ENCODE measurements around the gene MAB21L3. TPM values are rescaled to one million over a fixed set of nuclear protein-coding genes. Genes with fewer than 3 reads are reported as not detected.

The MAB21L3 gene
- total RNA-seq, 1 donor from 2014 or later, result 0.34 TPM

DNA sequence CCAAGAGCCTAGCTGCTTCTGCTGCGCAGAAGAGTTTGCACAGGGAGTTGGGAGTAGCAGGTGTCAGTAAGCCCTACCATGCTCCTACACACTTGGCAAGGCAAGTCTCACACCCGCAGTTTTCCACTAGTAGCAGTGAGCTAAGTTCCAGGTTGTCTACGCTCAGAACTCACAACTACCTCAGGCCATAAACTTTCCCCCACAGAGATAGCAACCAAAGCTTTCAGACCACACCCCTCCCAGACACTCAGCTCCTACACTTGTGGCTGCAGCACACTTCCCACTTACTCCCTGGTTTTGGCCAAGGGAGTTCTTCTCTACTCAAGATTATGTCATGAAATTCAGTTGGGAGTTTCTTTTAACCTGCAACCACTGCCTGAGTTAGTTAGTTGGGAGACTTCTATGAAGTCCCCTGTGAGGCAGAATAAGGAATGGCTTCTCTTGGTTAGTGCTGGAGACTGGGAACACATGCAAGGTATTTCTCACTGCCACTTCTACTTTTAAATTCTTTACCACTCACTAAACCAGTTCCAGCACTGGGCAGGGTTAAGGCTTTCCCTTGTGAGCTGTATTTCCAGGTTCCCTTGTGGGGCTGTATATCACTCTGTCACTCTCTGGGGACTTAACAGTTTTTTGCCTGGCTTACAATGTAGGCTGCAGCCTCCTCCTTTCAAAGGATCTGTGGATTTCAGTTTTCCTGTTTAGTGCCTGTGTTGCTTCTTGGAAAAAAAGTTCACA lies 18.3 kb upstream of the MAB21L3 start:
- Histone ChIP-seq H3K4me3 (ENCODE audit: insufficient read depth, low read depth, low read length) (no peak overlapping the region), H2AFZ (ENCODE audit: low read depth, low read length) (no peak overlapping the region), H3K79me2 (ENCODE audit: insufficient read depth, low read length) (no peaks in the 10 kb centered on the region), H3K4me2 (ENCODE audit: low read length) (no peak overlapping the region), H3K27ac (ENCODE audit: low read depth, low read length) (no peak overlapping the region), H3K9ac (ENCODE audit: low read length) (no peak overlapping the region), H4K20me1 (ENCODE audit: insufficient read depth, low read length) (no peaks in the 10 kb centered on the region), H3K4me1 (ENCODE audit: insufficient read depth, low read length) (no peaks in the 10 kb centered on the region), H3K9me3 (ENCODE audit: insufficient read depth, low read depth, low read length) (no peaks in the 10 kb centered on the region), H3K27me3 (ENCODE audit: insufficient read depth, low read length) (no peaks in the 10 kb centered on the region), H3K36me3 (ENCODE audit: insufficient read depth, low read length) (no peaks in the 10 kb centered on the region)
- Mint-ChIP-seq H3K27ac (ENCODE audit: unreplicated experiment) (no peak overlapping the region), H3K4me1 (ENCODE audit: low read depth, unreplicated experiment) (no peaks in the 10 kb centered on the region), H3K9me3 (ENCODE audit: unreplicated experiment) (peaks cover 10% of the 10 kb centered on the region), H3K36me3 (ENCODE audit: low read depth, unreplicated experiment) (peaks cover 24% of the 10 kb centered on the region), H3K4me3 (ENCODE audit: unreplicated experiment) (no peak overlapping the region), H3K27me3 (ENCODE audit: low read depth, unreplicated experiment) (no peaks in the 10 kb centered on the region)
- FAIRE-seq (no peak), DNase-seq (ENCODE audit: low read depth) (no peak)
- TF ChIP-seq EZH2 (IDR thresholded peaks at IDR 0.05; ENCODE audit: insufficient read depth, low read length), result no peak
- TF ChIP-seq, protein P1, sequence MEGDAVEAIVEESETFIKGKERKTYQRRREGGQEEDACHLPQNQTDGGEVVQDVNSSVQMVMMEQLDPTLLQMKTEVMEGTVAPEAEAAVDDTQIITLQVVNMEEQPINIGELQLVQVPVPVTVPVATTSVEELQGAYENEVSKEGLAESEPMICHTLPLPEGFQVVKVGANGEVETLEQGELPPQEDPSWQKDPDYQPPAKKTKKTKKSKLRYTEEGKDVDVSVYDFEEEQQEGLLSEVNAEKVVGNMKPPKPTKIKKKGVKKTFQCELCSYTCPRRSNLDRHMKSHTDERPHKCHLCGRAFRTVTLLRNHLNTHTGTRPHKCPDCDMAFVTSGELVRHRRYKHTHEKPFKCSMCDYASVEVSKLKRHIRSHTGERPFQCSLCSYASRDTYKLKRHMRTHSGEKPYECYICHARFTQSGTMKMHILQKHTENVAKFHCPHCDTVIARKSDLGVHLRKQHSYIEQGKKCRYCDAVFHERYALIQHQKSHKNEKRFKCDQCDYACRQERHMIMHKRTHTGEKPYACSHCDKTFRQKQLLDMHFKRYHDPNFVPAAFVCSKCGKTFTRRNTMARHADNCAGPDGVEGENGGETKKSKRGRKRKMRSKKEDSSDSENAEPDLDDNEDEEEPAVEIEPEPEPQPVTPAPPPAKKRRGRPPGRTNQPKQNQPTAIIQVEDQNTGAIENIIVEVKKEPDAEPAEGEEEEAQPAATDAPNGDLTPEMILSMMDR (IDR thresholded peaks at IDR 0.05; ENCODE audit: insufficient read depth, low read depth, low read length), result no peak

DNA sequence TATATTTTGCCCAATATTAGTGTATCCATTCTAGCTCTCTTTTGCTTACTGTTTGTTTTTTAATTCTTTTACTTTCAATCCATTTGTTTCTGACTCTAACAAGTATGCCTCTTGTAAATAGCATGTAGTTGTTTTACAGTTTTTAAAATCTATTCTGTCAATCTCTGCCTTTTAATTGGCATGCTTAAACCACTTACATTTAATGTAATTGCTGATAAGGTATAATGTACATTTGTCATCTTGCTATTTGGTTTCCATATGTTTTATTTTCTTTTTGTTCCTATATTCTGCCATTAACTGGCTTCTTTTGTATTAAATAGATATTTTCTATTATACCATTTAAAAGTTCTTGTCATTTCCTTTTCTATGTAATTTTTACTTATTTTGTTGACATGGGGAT lies 16.2 kb upstream of the MAB21L3 start:
- no peak overlapping the region for H3K9ac ChIP-seq (ENCODE audit: low read length)
- no peaks in the 10 kb centered on the region for H3K4me1 Mint-ChIP-seq (ENCODE audit: low read depth, unreplicated experiment)
- no peaks in the 10 kb centered on the region for H3K9me3 ChIP-seq (ENCODE audit: insufficient read depth, low read depth, low read length)
- H3K4me3 ChIP-seq (ENCODE audit: insufficient read depth, low read depth, low read length), result no peak overlapping the region
- H3K9me3 Mint-ChIP-seq (ENCODE audit: unreplicated experiment), result peaks cover 4% of the 10 kb centered on the region
- no peaks in the 10 kb centered on the region for H3K27me3 Mint-ChIP-seq (ENCODE audit: low read depth, unreplicated experiment)
- TF ChIP-seq EZH2 (IDR thresholded peaks at IDR 0.05; ENCODE audit: insufficient read depth, low read length), result no peak
- TF ChIP-seq, protein P1 (IDR thresholded peaks at IDR 0.05; ENCODE audit: insufficient read depth, low read depth, low read length), result no peak
- H3K4me1 ChIP-seq (ENCODE audit: insufficient read depth, low read length), result no peaks in the 10 kb centered on the region
- no peak overlapping the region for H3K4me2 ChIP-seq (ENCODE audit: low read length)
- H3K36me3 ChIP-seq (ENCODE audit: insufficient read depth, low read length), result no peaks in the 10 kb centered on the region
- H3K36me3 Mint-ChIP-seq (ENCODE audit: low read depth, unreplicated experiment), result peaks cover 21% of the 10 kb centered on the region
- no peaks in the 10 kb centered on the region for H3K27me3 ChIP-seq (ENCODE audit: insufficient read depth, low read length)
- H3K4me3 Mint-ChIP-seq (ENCODE audit: unreplicated experiment), result no peak overlapping the region
- DNase-seq (ENCODE audit: low read depth) (no peak), FAIRE-seq (no peak)
- H3K27ac Mint-ChIP-seq (ENCODE audit: unreplicated experiment), result no peak overlapping the region
- no peak overlapping the region for H3K27ac ChIP-seq (ENCODE audit: low read depth, low read length)
- no peaks in the 10 kb centered on the region for H4K20me1 ChIP-seq (ENCODE audit: insufficient read depth, low read length)
- H3K79me2 ChIP-seq (ENCODE audit: insufficient read depth, low read length), result no peaks in the 10 kb centered on the region
- no peak overlapping the region for H2AFZ ChIP-seq (ENCODE audit: low read depth, low read length)

DNA sequence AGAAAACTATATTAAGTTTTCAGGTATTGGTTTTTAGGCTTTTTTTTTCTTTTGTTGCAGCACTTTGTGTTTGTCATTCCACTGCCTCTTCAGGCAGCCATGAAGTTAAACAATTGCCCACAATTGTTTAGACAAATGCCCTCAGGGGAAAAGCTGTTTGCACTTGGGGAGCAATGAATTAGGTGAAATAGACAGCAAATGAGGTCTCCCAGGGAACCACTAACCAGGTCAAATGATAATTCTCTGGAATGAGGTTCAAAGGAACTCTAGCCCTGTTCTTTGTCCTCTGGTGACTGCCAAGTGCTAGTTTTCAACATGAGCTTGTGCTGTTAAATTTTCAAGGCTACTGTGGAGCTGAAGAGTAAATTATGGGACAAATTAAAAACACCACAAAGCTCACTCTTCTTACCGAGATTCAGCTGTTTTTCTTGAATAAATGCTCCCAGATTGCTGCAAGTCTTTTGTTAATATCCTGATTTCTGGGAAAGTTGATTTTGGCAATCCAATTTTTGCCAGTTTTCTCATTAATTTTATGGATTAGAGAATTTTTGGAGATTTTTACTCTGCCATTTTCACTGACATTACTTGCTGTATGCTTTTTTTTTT lies 15.1 kb upstream of the MAB21L3 start:
- H3K27ac Mint-ChIP-seq (ENCODE audit: unreplicated experiment), result no peak overlapping the region
- Histone ChIP-seq H3K9me3 (ENCODE audit: insufficient read depth, low read depth, low read length) (no peaks in the 10 kb centered on the region), H3K4me1 (ENCODE audit: insufficient read depth, low read length) (no peaks in the 10 kb centered on the region), H3K36me3 (ENCODE audit: insufficient read depth, low read length) (no peaks in the 10 kb centered on the region), H3K27me3 (ENCODE audit: insufficient read depth, low read length) (no peaks in the 10 kb centered on the region), H3K4me2 (ENCODE audit: low read length) (no peak overlapping the region), H2AFZ (ENCODE audit: low read depth, low read length) (no peak overlapping the region), H3K27ac (ENCODE audit: low read depth, low read length) (no peak overlapping the region), H4K20me1 (ENCODE audit: insufficient read depth, low read length) (no peaks in the 10 kb centered on the region), H3K4me3 (ENCODE audit: insufficient read depth, low read depth, low read length) (no peak overlapping the region), H3K9ac (ENCODE audit: low read length) (no peak overlapping the region), H3K79me2 (ENCODE audit: insufficient read depth, low read length) (no peaks in the 10 kb centered on the region)
- no peaks in the 10 kb centered on the region for H3K4me1 Mint-ChIP-seq (ENCODE audit: low read depth, unreplicated experiment)
- H3K9me3 Mint-ChIP-seq (ENCODE audit: unreplicated experiment), result no peaks in the 10 kb centered on the region
- H3K27me3 Mint-ChIP-seq (ENCODE audit: low read depth, unreplicated experiment), result no peaks in the 10 kb centered on the region
- no peak for DNase-seq (ENCODE audit: low read depth)
- peaks cover 15% of the 10 kb centered on the region for H3K36me3 Mint-ChIP-seq (ENCODE audit: low read depth, unreplicated experiment)
- H3K4me3 Mint-ChIP-seq (ENCODE audit: unreplicated experiment), result no peak overlapping the region
- FAIRE-seq, result no peak
- TF ChIP-seq EZH2 (IDR thresholded peaks at IDR 0.05; ENCODE audit: insufficient read depth, low read length), result no peak
- TF ChIP-seq, protein P1 (IDR thresholded peaks at IDR 0.05; ENCODE audit: insufficient read depth, low read depth, low read length), result no peak
